Fibroblast of lung (primary cell): Measurements from ENCODE around the gene HPS1. TPM values are rescaled to one million over a fixed set of nuclear protein-coding genes. Genes with fewer than 3 reads are reported as not detected.

Source experiments
- DNase-seq, 2 donors: peaks; one replicate each; pipeline versions ENCODE4 v3.0.0 to v3.0.0-alpha.2; 2010; ENCODE audit warnings: low read depth in 2 of 2
- H2AFZ ChIP-seq: 2 replicates; pipeline ENCODE4 v1.5.1; 2012; ENCODE audit warnings: low read length, control low read depth, inconsistent platforms
- H3K27ac ChIP-seq: 2 replicates; pipeline ENCODE4 v1.5.1; 2011; ENCODE audit warnings: low read length, control low read depth; ENCODE audit not compliant: insufficient read depth
- H3K27me3 ChIP-seq: 2 replicates; pipeline ENCODE4 v1.5.1; 2011; ENCODE audit warnings: mild to moderate bottlenecking, low read length; ENCODE audit not compliant: control insufficient read depth, insufficient read depth
- H3K36me3 ChIP-seq: 2 replicates; pipeline ENCODE4 v1.5.1; 2011; ENCODE audit warnings: low read length; ENCODE audit not compliant: control insufficient read depth, insufficient read depth
- H3K4me1 ChIP-seq: 2 replicates; pipeline ENCODE4 v1.5.1; 2011; ENCODE audit warnings: low read length; ENCODE audit not compliant: control insufficient read depth, insufficient read depth; ENCODE audit errors: extremely low read depth
- H3K4me2 ChIP-seq: 2 replicates; pipeline ENCODE4 v1.5.1; 2011; ENCODE audit warnings: low read length, control low read depth; ENCODE audit not compliant: insufficient read depth; ENCODE audit errors: extremely low read depth
- H3K4me3 ChIP-seq, 4 experiments: fragments of 200-600 bp in 1 of 4; sonication (generic) in 1 of 4; replicated peaks in 1 of 4; 2 replicates each; pipeline ENCODE4 v1.5.1; 2011 to 2016; ENCODE audit warnings: low read length in 4 of 4, low read depth in 3 of 4, mild to moderate bottlenecking in 3 of 4, control low read depth in 2 of 4, inconsistent platforms in 1 of 4, mixed read lengths in 1 of 4; ENCODE audit not compliant: insufficient read depth in 1 of 4; ENCODE audit errors: control extremely low read depth in 1 of 4
- H3K79me2 ChIP-seq: 2 replicates; pipeline ENCODE4 v1.5.1; 2012; ENCODE audit warnings: mild to moderate bottlenecking, low read length, inconsistent platforms; ENCODE audit not compliant: control insufficient read depth, insufficient read depth
- H3K9ac ChIP-seq: 2 replicates; pipeline ENCODE4 v1.5.1; 2011; ENCODE audit warnings: mild to moderate bottlenecking, low read length, control low read depth; ENCODE audit not compliant: insufficient read depth
- H3K9me3 ChIP-seq: 2 replicates; pipeline ENCODE4 v1.5.1; 2012; ENCODE audit warnings: low read depth, low read length; ENCODE audit not compliant: control insufficient read depth, insufficient read depth
- H4K20me1 ChIP-seq: 2 replicates; pipeline ENCODE4 v1.5.1; 2011; ENCODE audit warnings: low read length; ENCODE audit not compliant: control insufficient read depth, insufficient read depth; ENCODE audit errors: extremely low read depth
- EZH2 ChIP-seq: IDR thresholded peaks from 2 replicates; pipeline ENCODE4 v1.5.1; 2012; ENCODE audit warnings: low read length, control low read depth, mild to moderate bottlenecking; ENCODE audit errors: missing control alignments
- polyA plus RNA-seq, 2 donors: library from polyadenylated mRNA; depleted of rRNA in 1 of 2; stranded (reverse) in 1 of 2; unstranded in 1 of 2; fragments of >200 nt; gene quantifications; 2 replicates each; pipeline ENCODE4 v1.2.1, GENCODE V29; 2011 to 2012; ENCODE audit warnings: missing spikeins in 1 of 2
- total RNA-seq: library from RNA; depleted of rRNA; stranded (reverse); fragments of >200 nt; gene quantifications from 2 replicates; pipeline ENCODE4 v1.2.1, GENCODE V29; 2014
- TF ChIP-seq, protein P1 (sequence below), 2 donors: IDR thresholded peaks in 1 of 2; conservative IDR thresholded peaks in 1 of 2; 1 replicate in 1 of 2; 2 replicates in 1 of 2; pipeline ENCODE4 v1.5.1; 2011 to 2012; ENCODE audit warnings: low read length in 2 of 2, control low read depth in 1 of 2, inconsistent platforms in 1 of 2, low read depth in 1 of 2, mild to moderate bottlenecking in 1 of 2

HPS1 gene
- total and polyA plus RNA-seq, 2 donors (not counting 1 experiment from before 2014, with no cell fraction given) = 44.6 to 58.1 TPM

GRCh38 chr10:98444314-98445006, 2.3 kb downstream of the HPS1 start:
- Histone ChIP-seq H4K20me1 (no peaks in the 10 kb centered on the region), H3K27ac (no peak overlapping the region), H3K36me3 (peaks cover 16% of the 10 kb centered on the region), H2AFZ (no peak overlapping the region), H3K4me3 (no peak overlapping the region), H3K9me3 (no peaks in the 10 kb centered on the region), H3K9ac (no peak overlapping the region), H3K4me2 (no peak overlapping the region), H3K79me2 (peaks cover 18% of the 10 kb centered on the region), H3K27me3 (no peaks in the 10 kb centered on the region), H3K4me1 (peaks cover 8% of the 10 kb centered on the region)
- DNase-seq = no peak
- TF ChIP-seq EZH2 = no peak
- TF ChIP-seq, protein P1, sequence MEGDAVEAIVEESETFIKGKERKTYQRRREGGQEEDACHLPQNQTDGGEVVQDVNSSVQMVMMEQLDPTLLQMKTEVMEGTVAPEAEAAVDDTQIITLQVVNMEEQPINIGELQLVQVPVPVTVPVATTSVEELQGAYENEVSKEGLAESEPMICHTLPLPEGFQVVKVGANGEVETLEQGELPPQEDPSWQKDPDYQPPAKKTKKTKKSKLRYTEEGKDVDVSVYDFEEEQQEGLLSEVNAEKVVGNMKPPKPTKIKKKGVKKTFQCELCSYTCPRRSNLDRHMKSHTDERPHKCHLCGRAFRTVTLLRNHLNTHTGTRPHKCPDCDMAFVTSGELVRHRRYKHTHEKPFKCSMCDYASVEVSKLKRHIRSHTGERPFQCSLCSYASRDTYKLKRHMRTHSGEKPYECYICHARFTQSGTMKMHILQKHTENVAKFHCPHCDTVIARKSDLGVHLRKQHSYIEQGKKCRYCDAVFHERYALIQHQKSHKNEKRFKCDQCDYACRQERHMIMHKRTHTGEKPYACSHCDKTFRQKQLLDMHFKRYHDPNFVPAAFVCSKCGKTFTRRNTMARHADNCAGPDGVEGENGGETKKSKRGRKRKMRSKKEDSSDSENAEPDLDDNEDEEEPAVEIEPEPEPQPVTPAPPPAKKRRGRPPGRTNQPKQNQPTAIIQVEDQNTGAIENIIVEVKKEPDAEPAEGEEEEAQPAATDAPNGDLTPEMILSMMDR (conservative IDR thresholded peaks at IDR 0.05 in 1 of 2, IDR thresholded peaks at IDR 0.05 in 1 of 2; ENCODE audit: low read depth in 1 of 2, low read length in 2 of 2) = no peak

DNA sequence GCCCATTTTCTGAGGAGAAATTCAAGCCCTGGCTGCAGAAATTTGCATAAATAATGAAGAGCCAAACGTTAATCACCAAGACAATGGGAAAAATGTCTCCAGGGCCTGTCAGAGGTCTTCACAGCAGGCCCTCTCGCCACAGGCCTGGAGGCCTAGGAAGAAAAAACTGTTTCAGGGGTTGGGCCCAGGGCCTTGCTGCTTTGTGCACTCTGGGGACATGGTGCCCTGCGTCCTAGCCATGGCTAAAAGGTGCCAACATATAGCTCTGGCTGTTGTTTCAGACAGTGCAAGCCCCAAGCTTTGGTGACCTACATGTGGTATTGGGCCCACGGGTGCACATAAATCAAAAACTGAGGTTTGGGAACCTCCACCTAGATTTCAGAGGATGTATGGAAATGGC, 8.0 kb downstream of the HPS1 start:
- Histone ChIP-seq H3K27me3 (no peaks in the 10 kb centered on the region), H3K79me2 (no peaks in the 10 kb centered on the region), H3K9ac (no peak overlapping the region), H3K4me3 (no peak overlapping the region), H4K20me1 (no peaks in the 10 kb centered on the region), H3K36me3 (peaks cover 16% of the 10 kb centered on the region), H3K4me1 (peaks cover 5% of the 10 kb centered on the region), H3K9me3 (no peaks in the 10 kb centered on the region), H2AFZ (no peak overlapping the region), H3K4me2 (no peak overlapping the region), H3K27ac (no peak overlapping the region)
- TF ChIP-seq EZH2 = no peak
- TF ChIP-seq, protein P1 (conservative IDR thresholded peaks at IDR 0.05 in 1 of 2, IDR thresholded peaks at IDR 0.05 in 1 of 2; ENCODE audit: low read depth in 1 of 2, low read length in 2 of 2) = no peak
- no peak for DNase-seq

DNA sequence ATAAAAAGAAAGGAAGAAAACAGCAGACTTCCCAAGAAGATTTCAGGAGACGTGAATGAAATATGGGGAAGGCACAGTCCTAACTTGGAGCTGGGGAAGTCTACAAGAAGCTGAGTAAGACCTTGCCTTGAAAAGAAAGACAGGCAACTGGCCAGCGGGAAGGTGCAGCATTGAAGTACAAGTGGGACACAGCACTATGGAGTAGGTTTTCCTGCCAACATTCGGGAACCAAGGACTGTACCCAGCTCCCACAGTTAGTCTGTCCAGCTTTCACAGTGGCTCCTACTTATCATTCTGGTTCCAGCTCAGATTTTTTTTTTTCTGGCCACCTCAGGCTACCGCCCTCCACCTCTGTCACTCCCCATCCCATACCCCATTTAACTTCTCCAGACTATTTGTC, 10.0 kb downstream of the HPS1 start:
- Histone ChIP-seq H4K20me1 (no peaks in the 10 kb centered on the region), H3K4me1 (peaks cover 5% of the 10 kb centered on the region), H3K27ac (no peak overlapping the region), H2AFZ (no peak overlapping the region), H3K79me2 (no peaks in the 10 kb centered on the region), H3K9ac (no peak overlapping the region), H3K9me3 (no peaks in the 10 kb centered on the region), H3K36me3 (peaks cover 17% of the 10 kb centered on the region), H3K4me3 (no peak overlapping the region), H3K27me3 (no peaks in the 10 kb centered on the region), H3K4me2 (no peak overlapping the region)
- no peak for DNase-seq
- no peak for TF ChIP-seq EZH2
- TF ChIP-seq, protein P1 (conservative IDR thresholded peaks at IDR 0.05 in 1 of 2, IDR thresholded peaks at IDR 0.05 in 1 of 2; ENCODE audit: low read depth in 1 of 2, low read length in 2 of 2) = no peak
